ENCODE measurements around the gene KDM1A. TPM values are rescaled to one million over a fixed set of nuclear protein-coding genes. Genes with fewer than 3 reads are reported as not detected.
A peak's percentile ranks its signal among the peaks of the same experiment; 100 is the strongest.

The KDM1A gene
- total and polyA plus RNA-seq, 9 of the 15 experiments (the other 6 are each of a cell fraction or from before 2014, with no cell fraction given), result 59.2 to 181 (median 168) TPM

DNA sequence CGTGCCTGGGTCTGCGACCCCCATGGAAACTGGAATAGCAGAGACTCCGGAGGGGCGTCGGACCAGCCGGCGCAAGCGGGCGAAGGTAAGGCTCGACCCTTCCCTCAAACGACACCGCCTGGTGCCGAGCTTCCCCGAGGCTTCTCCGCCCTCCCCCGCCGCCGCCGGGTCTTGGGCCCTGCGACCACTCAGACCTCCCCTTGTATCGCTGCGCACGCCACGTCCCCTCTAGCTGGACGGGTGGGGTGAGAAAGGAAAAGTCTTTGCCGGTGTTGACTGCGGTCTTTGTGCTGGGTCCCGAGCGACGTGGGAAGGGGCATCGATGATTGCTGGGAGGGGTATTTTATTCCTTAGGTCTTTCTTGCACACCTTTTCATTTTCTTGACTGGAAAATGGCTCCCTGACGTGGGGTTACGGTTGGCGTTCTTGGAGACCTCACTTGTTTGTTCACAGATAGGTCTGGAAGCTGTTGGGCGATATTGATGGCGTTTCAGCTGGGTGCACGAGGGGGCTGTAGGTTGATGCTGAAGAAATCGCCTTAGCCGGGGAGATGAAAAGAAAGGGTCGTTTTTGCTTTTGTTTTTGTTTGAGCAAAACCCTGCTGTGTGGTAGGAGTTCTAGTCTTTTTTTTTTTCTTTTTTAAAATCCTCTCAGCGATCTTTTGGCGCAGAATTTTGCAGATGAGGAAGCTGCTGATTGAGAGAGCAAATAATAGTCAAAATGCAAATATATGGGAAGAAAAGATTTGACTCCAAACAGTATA, 776 bp downstream of the KDM1A start (continued):
- TF ChIP-seq SMARCB1 (IDR thresholded peaks at IDR 0.05; ENCODE audit: insufficient read length, low read depth) (no peak), PTBP1 (IDR thresholded peaks at IDR 0.05; ENCODE audit: low read depth, low read length) (no peak), MYBL2 (IDR thresholded peaks at IDR 0.05; ENCODE audit: low read depth) (no peak), MYBL2 (CRISPR knock-in tag; IDR thresholded peaks at IDR 0.05; ENCODE audit: borderline replicate concordance) (0 out of 2 replicates have a peak, but pooled peaks have one; percentile 57), PTRF (tag; IDR thresholded peaks at IDR 0.05) (no peak), JUNB (CRISPR knock-in tag; conservative IDR thresholded peaks at IDR 0.05) (no peak), NCOA6 (IDR thresholded peaks at IDR 0.05) (peak; percentile 31; the same call in 1 of the 2 replicates), HNRNPL (IDR thresholded peaks at IDR 0.05; ENCODE audit: low read depth, low read length) (no peak), ZNF584 (CRISPR knock-in tag; IDR thresholded peaks at IDR 0.05; ENCODE audit: low read depth) (no peak), NR1H2 (CRISPR knock-in tag; IDR thresholded peaks at IDR 0.05) (no peak), SMAD4 (CRISPR knock-in tag; conservative IDR thresholded peaks at IDR 0.05) (no peak), KAT2B (IDR thresholded peaks at IDR 0.05; ENCODE audit: low read depth, low read length) (no peak), BDP1 (IDR thresholded peaks at IDR 0.05; ENCODE audit: insufficient read depth, insufficient read length) (no peak), SMARCA4 (IDR thresholded peaks at IDR 0.05) (0 out of 2 replicates have a peak, but pooled peaks have one; percentile 10), PHF8 (IDR thresholded peaks at IDR 0.05; ENCODE audit: borderline replicate concordance, low read length) (no peak), MAFF (IDR thresholded peaks at IDR 0.05; ENCODE audit: low read length) (no peak), DACH1 (IDR thresholded peaks at IDR 0.05; ENCODE audit: partially characterized antibody) (no peak), RHOXF2B (CRISPR knock-in tag; conservative IDR thresholded peaks at IDR 0.05) (no peak), ZZZ3 (IDR thresholded peaks at IDR 0.05) (no peak), SRSF9 (IDR thresholded peaks at IDR 0.05; ENCODE audit: borderline replicate concordance, low read depth, low read length) (no peak)
- TF ChIP-seq, protein P1, sequence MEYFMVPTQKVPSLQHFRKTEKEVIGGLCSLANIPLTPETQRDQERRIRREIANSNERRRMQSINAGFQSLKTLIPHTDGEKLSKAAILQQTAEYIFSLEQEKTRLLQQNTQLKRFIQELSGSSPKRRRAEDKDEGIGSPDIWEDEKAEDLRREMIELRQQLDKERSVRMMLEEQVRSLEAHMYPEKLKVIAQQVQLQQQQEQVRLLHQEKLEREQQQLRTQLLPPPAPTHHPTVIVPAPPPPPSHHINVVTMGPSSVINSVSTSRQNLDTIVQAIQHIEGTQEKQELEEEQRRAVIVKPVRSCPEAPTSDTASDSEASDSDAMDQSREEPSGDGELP (CRISPR knock-in tag; IDR thresholded peaks at IDR 0.05; ENCODE audit: borderline replicate concordance), result 0 out of 2 replicates have a peak, but pooled peaks have one; percentile 17
- TF ChIP-seq, protein P2, sequence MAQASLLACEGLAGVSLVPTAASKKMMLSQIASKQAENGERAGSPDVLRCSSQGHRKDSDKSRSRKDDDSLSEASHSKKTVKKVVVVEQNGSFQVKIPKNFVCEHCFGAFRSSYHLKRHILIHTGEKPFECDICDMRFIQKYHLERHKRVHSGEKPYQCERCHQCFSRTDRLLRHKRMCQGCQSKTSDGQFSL (CRISPR knock-in tag; IDR thresholded peaks at IDR 0.05), result no peak; the same call in 1 of the 2 replicates
- TF ChIP-seq, protein P2 (tag; IDR thresholded peaks at IDR 0.05), result no peak
- TF ChIP-seq, protein P3, sequence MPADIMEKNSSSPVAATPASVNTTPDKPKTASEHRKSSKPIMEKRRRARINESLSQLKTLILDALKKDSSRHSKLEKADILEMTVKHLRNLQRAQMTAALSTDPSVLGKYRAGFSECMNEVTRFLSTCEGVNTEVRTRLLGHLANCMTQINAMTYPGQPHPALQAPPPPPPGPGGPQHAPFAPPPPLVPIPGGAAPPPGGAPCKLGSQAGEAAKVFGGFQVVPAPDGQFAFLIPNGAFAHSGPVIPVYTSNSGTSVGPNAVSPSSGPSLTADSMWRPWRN (IDR thresholded peaks at IDR 0.05; ENCODE audit: low read depth), result no peak
- TF ChIP-seq, protein P4, sequence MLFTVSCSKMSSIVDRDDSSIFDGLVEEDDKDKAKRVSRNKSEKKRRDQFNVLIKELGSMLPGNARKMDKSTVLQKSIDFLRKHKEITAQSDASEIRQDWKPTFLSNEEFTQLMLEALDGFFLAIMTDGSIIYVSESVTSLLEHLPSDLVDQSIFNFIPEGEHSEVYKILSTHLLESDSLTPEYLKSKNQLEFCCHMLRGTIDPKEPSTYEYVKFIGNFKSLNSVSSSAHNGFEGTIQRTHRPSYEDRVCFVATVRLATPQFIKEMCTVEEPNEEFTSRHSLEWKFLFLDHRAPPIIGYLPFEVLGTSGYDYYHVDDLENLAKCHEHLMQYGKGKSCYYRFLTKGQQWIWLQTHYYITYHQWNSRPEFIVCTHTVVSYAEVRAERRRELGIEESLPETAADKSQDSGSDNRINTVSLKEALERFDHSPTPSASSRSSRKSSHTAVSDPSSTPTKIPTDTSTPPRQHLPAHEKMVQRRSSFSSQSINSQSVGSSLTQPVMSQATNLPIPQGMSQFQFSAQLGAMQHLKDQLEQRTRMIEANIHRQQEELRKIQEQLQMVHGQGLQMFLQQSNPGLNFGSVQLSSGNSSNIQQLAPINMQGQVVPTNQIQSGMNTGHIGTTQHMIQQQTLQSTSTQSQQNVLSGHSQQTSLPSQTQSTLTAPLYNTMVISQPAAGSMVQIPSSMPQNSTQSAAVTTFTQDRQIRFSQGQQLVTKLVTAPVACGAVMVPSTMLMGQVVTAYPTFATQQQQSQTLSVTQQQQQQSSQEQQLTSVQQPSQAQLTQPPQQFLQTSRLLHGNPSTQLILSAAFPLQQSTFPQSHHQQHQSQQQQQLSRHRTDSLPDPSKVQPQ (CRISPR knock-in tag; IDR thresholded peaks at IDR 0.05; ENCODE audit: borderline replicate concordance), result no peak

All from K562 (cell line).